HG03064 (cell line): Measurements from ENCODE around the gene PDK2.

Experiments used
- ATAC-seq: cut with Tn5 transposase; IDR thresholded peaks from one replicate; pipeline ENCODE4 v1.9.1; 2021; ENCODE audit warnings: low read depth; ENCODE audit not compliant: unreplicated experiment

PDK2 gene

DNA sequence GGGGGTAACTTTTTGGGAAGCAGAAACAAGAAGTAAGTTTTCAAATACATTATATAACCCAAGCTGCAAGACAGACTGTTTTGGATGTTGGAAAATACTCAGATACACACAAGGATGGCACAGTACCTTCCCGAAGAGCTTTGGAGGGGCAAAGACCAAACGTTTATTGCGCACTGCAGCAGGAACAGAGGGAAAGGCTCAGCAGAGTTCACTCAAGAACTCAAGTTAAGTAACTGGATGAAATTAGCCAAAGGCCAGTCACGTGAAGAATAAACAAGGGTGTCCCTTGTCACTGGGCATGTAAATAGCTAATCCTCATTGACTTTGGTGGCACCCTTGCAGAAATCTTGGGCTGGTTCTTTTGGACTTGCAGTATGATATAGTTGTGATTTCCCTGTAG, 2.8 kb downstream of the PDK2 start:
- no peak for ATAC-seq

DNA sequence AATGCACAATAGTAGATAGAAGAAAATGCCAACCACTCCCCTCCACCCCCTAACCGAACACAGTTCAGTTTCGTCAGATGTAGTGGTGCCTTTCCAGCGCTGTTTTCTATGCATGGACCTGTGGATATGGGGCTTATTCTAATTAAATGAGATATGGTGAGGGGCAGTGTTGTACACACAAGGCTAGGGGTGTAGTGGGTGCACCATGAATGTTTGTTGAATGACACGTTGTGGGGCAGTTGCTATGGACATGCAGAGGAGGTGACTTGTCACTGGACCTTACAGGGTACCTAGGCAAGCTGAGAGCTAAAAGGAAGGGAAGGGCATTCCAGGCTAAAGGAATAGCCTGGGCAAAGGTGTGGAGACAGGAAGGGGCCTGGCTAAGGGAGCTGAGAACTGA, 3.4 kb downstream of the PDK2 start:
- ATAC-seq: no peak

DNA sequence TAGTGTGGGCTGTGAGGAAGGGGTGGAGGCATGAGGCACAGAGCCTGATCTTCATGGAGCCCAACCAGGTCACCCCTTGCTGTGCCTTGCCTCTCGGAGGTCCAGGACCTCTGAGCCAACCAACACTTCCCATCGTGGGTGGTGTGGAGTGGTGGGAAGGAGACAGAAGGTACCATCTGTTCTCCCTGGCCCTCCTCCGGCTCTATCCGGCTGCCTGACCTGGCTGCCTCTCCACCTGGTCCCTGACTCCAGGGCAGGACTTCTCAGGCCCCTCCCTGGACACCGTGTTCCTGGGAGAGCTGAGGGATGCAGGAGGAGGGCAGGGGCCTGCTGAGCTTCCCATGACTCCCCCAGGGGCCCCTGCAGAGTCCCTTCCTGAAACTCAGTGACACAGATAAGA, 3.9 kb downstream of the PDK2 start:
- ATAC-seq: no peak

DNA sequence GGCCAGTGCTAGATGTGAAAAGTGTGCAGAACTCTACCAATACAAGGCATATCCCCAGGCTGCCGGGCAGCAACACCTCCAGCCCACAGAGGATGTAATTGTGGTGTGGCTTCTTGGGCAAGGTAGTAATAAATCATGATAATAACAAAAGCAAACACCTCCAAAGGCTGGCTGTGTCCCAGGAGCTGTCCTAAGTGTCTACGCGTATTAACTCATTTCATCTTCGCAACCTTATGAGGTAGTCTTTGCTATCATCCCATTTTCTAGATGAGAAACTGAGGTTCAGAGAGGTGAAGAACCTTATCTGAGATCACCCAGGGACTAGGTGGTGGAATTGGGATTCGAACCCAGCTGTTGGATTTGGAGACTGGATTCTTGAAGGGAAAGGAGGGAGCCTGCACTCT, 5.3 kb downstream of the PDK2 start:
- ATAC-seq: no peak

DNA sequence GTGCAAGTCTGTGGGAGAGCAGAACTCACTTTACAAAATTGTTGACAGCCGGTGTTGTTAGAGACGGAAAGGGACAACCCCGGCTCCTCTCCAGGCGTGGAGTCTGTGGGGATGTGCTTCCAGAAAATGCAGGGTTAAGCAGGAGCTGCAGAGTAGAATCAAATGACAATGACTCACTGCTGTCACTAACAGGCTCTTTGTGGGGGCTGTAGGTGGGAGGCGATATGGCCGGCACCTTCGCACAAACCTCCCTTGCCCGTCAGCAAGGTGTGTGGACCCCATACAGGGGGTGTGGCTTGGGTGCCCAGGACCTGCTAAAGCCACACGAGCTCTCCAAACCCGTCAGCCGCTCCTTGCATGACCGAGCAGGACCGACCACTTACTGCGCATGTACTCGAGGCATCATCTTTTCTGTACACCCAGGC, 5.8 kb downstream of the PDK2 start:
- ATAC-seq: no peak

DNA sequence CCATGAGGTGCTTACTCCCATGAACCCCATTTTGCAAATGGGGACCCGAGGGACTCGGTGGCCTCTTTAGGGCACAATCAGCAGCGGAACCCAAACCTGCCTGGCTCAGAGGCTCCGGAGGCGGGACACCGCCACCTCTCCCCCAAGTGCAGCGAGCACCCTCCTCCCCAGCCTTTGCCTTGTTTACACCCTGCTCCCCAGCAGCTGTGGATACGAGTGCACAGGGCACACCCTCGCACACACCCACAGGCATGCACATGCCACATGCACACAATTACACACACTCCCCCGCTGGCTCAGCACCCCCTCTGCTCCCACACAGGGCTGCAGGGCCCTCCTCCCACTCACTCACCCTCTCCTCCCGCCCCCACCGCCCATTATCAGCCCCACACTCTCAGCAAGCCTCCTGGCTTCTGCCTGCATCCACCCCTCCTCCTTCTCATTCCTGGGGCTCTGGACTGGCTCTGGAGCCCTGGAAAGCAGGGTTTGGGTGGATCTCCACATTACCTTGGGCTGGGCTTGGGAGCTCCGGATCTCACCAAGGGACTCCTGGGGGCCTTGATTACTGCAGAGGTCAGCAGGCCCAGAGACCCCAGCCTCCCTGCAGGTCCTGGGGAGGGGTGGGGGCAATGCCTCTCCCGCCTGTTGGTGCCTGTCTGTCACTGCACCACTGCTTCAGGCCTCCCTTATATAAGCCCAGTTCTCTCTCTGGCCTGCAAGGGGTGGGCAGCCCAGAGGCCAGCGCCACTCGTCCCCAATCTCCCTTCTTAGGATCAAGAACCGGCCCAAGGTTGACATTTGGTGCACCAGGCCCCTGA, 6.4 kb downstream of the PDK2 start:
- no peak for ATAC-seq

DNA sequence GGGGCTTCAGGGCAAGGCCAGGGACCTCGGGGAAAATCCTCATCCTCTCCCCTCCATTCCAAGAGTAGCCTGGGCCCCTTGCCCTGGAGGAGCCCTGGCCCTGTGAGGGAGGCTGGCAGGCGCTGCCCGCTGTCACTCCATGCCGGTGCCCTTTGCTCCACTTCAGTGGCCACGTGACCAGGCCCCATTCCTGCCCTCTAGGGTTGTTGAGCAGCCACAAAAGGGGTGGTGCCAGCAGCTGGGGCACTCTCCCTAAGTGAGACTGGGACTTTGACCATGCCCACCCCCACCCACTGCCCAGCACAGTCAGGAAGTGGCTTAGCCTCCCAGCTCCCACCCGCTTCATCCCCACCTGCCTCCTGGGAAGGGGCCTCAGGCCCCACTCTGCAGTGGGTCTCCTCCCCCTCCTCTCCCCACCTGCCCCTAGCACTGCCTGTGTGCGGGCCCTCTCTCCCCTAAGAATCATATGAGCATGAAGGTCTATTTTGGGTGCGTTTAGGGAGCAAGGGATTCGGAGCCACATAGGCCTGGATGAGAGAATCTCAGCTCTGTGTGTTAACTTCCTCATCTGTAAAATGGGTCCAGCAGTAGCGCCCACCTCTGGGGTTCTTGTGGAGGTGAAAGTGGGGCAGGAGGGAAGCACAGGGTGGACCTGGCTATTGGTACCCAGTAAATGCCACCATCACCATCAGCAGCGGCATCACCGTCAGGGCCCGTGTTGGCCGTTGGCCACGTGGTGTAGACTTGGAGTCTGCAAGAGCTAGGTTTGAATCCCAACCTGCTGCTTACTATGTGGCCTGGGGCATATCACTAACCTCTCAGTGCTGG, 7.2 kb downstream of the PDK2 start:
- no peak for ATAC-seq

DNA sequence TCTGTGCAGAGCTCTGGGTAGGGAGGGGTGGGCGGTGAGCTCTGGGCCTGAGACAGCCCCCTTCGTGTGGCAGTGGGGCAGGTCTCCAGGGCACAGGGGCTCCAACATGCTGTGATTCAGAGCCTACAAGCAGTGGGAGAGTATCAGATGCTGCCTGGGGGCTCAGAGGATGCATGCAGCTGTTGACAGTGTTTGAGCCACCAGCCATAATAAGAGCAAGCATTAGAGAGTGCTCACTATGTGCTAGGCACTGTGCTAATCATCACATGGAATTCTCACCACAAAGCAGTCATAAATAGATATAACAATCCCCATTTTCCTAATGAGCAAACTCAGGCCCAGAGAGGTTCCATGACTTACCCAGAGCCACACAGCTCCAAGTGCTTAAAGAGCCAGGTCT, 8.1 kb downstream of the PDK2 start:
- ATAC-seq: no peak

DNA sequence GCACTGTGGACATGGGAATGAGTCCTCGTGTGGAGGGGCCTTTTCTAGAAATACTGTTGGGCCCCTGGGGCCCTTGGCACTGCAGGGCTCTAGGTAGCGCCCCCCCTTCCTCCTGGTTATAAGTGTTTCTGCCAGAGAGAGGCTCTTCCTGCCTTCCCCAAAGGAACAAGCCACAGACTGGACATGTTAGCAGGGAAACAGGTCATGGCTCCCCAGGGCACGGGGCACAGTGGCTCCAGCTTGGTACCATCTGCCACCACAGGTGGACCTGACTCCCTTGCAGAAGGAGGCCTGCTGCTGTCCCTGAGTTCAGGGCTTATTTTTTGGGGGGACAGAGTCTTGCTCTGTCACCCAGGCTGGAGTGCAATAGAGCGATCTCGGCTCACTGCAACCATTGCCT, 8.8 kb downstream of the PDK2 start:
- ATAC-seq: no peak

DNA sequence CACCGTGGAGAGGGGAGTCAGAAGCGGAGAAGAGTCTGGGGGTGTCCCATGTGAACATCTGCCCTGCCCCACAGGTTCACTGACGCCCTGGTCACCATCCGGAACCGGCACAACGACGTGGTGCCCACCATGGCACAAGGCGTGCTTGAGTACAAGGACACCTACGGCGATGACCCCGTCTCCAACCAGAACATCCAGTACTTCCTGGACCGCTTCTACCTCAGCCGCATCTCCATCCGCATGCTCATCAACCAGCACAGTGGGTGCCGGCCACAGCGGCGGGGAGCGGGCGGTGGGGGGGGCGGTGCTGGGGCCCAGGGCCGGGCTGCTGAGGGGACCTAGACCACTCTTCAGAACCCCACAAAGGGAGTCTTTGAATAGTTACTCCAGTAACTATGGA, 10.7 kb downstream of the PDK2 start:
- no peak for ATAC-seq

DNA sequence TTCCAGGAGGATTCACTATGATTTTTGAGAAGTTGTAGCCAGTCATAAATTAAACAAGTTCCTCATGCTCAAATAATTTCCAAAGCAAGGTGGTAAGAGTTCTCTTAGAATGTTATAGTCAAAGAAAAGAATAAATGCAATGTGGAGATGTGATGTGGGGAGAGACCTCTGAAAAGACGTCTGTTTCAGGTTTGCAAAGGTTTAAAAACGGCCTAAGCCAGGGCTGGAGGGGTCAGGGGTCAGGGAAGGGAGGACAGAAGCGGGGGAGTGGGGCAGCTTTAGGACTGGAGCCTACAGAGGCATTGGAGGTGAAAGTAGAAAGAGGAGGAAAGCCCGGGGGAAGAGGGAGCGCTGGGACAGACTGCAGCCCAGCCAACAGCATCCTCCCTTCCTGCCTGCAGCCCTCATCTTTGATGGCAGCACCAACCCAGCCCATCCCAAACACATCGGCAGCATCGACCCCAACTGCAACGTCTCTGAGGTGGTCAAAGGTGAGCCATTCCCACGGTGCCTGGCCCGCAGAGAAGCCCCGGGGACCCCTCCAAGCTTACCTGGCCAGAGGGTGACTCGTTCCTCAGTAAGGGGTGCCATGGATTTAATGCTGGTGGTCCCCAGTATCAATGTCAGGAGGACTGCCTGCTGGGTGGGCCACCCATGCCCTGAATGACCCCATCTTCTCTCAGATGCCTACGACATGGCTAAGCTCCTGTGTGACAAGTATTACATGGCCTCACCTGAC, 11.4 kb downstream of the PDK2 start:
- ATAC-seq: no peak

DNA sequence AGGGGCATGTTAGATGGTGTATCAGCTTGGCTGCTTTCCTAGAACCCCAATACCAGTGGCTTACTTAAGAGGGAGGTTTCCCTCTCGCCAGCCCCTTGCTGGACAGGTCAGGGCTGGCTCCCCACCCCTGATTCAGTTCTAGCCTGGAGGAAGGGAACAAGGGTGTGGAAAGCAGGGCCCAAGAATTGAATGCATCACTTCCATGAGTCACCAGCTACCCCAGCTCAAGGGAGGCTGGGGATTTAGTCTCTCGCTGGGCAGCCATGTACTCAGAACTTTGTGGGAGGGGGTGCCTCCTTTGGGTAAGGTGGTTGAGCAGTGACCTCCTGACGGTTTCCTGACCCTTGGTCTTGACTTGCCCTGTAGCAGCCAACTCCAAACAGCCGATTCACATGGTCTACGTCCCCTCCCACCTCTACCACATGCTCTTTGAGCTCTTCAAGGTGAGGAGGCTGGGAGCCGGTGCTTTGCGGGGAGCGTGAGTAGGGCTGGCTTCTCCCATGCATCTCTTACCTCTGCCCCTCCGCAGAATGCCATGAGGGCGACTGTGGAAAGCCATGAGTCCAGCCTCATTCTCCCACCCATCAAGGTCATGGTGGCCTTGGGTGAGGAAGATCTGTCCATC, 12.8 kb downstream of the PDK2 start:
- ATAC-seq: no peak

DNA sequence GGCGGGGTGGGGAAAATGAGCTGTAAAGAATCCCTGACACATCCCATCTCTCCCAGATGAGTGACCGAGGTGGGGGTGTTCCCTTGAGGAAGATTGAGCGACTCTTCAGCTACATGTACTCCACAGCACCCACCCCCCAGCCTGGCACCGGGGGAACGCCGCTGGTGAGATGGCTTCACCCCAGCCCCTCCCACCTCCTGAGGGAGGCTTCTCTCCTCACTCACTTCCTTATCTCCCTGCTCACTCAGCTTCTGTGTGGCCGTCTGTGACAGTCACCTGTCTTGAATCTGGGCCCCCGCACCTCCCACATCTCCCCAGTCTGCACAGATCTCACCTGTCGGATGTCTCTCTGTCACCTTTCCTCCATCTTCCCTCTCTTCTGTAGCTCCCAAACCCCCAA, 13.4 kb downstream of the PDK2 start:
- no peak for ATAC-seq

DNA sequence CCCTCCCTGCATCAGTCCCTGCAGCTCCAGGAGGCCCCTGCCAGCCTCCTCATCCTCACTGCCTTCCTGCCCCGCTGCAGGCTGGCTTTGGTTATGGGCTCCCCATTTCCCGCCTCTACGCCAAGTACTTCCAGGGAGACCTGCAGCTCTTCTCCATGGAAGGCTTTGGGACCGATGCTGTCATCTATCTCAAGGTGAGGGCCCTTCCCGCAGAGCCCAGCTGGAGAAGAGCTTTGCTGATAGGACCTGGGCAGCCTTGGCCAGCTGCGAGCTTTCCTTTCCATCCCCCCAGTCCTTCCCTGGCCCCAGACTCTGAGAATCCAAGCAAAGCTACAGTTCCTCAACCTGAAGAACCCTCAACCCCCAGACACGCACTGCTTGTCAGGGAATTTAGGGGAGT, 14.1 kb downstream of the PDK2 start:
- no peak for ATAC-seq

DNA sequence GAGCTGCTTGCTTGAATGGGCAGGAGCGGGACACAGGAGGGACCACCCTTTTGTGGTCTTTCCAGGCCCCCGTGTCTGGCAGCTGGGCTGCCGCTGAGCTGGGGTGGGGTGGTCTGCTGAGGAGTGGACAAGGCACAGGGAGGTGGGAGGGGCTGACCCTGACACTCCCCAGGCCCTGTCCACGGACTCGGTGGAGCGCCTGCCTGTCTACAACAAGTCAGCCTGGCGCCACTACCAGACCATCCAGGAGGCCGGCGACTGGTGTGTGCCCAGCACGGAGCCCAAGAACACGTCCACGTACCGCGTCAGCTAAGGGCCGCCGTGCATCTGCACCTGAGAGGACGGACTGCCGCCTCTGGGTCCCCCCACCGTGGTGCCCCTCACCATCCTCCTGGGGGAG, 14.6 kb downstream of the PDK2 start:
- ATAC-seq: no peak

DNA sequence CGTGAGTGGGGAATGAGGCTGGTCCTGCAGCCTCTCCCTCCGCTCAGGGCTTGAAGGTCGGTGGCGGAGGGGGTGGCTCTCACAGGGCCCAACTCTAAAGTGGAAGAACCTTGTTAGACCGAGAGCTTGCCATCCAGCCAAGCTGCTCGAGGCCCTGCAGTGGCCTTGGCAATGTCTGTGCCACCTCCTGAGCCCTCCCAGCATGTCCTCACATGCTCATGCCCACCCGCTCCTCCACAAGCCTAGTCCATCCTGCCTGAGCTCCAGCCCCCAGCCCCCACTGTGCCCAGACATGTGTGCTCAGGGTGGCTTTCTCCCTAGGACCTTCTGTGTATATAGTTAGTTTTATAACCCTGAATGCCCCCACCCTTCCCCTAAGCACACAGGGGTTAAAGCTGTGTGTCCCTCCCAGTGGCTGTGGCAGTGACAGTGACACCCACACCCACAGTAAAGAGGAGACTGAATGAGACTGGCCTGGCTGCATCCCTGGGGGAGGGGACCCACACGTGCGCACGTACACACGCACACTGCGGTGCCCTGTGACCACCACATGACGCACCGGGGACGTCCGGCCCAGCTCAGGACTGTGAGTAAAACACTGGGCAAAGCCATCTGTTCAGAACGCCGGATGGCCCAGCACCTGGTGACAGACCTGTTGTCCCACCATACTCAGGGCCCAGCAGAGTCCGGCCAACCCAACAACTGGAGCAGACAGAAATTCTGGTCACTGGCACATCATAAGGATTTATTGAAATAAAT, 15.6 kb downstream of the PDK2 start:
- ATAC-seq: no peak

DNA sequence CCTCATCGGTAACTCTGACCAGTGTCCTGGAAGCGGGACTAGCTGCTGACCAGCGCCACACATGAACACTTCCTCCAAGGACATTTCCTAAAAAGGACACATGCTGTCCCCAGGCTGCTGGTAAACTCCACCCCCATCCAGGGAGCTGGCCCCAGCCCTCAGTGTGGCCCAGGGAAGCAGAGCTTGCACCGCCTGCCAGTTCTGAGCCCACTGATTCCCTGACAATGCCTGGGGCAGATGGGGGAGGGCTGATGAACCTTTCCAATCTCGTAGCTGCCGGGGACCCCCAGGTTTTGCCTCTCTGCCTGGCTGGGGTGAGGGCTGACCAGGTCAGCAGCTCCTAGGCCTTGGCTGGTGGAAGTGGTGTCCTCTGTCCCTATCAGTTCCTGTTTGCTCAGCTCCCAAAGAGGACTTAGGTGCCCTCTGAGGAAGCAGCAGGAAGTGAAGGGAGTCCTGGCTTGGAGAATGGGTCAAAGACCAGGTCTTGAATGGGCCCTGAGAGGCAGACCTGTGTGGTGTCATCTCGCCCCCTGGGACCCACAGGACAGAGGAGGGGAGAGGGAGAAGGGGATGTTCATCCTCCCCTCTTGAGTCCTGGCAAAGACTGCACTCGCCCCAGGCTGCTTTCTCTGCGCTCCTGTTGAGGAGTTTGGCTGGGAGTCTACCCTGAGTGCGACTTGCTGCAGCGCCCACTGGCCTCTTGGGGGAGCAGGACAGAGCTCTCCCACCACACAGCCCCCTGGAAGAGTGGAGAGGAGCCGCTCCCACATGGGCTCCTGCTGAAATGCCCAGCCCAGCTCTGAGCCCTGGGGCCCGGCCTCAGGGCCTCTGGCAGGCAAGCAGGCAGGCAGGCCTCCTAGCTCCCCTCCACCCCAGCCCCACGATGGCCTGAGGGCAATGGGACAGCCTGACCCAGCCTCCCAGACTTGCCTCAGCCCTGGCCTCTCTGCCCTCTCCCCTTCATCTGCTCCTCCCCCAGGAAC, 16.8 kb downstream of the PDK2 start:
- no peak for ATAC-seq

DNA sequence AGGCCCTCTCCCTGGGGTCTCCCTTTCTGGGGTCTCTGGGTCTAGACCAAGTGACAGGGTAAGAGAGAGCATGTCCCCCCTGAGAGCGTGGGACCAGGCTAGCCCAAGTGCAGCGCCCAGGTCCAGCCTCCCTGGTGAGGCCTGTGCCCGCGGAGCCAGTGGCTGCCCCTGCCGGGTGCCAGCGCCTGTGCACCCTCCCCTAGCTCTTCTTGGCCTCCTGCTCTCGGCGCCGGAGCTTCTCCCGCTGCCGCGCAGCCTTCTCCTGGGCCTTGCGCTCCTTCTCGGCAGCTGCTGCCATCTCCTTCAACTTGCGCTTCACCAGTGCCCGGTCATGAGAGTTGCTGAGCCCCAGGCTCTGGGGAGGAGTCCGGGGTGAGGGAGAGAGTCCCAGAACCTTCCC, 17.5 kb downstream of the PDK2 start:
- no peak for ATAC-seq
